SH-SY5Y (cell line): Measurements from ENCODE around the gene PIK3R1.

ENCODE experiments used
- GATA2 ChIP-seq: IDR thresholded peaks from 2 replicates; pipeline ENCODE4 v1.6.1; 2011; ENCODE audit warnings: mild to moderate bottlenecking, low read depth, low read length
- GATA3 ChIP-seq: IDR thresholded peaks from 2 replicates; pipeline ENCODE4 v1.6.1; 2011; ENCODE audit warnings: low read depth, mild to moderate bottlenecking, low read length, moderate library complexity

DNA sequence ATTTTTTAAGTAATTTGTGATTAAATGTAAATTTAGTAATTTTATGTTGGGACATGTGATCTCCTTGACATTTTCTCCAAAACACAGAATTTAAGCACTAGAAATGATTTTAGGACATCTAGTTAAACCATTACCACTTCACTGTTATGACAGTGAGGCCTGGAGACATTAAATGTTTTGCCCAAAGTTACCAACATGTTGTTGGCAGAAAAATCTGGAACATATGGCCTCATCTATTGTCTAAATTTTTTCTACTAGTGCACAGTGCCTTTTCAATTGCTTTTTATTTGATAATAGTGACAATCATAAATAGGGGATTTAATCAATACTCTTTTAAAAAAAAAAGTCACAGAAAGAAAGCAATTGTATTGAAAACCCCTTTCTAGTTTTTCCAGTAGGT is 45.6 kb downstream of the PIK3R1 start:
- TF ChIP-seq GATA2: no peak
- no peak for TF ChIP-seq GATA3
